Cardiac fibroblast (primary cell): Measurements from ENCODE around the gene AKAP13.
A peak's percentile ranks its signal among the peaks of the same experiment; 100 is the strongest.

ENCODE experiments used
- DNase-seq, 2 donors: peaks; one replicate each; pipeline versions ENCODE4 v3.0.0 to v3.0.0-alpha.2; 2010; ENCODE audit warnings: low read depth in 2 of 2
- H3K4me3 ChIP-seq, 2 donors: replicated peaks in 1 of 2; 1 replicate in 1 of 2; 2 replicates in 1 of 2; pipeline ENCODE4 v1.5.1; 2011; ENCODE audit warnings: low read depth in 2 of 2, low read length in 2 of 2, mild to moderate bottlenecking in 2 of 2, moderate library complexity in 1 of 2
- CTCF ChIP-seq: IDR thresholded peaks from one replicate; pipeline ENCODE4 v1.5.1; 2011; ENCODE audit warnings: low read depth, mild to moderate bottlenecking, low read length, inconsistent platforms

AKAP13 gene

GRCh38 chr15:85762039-85762755 is 381.8 kb downstream of the AKAP13 start:
- no peak for DNase-seq
- no peak overlapping the region for H3K4me3 ChIP-seq
- TF ChIP-seq CTCF: no peak

GRCh38 chr15:85762756-85763127 is 382.3 kb downstream of the AKAP13 start:
- H3K4me3 ChIP-seq: no peak overlapping the region
- TF ChIP-seq CTCF: no peak
- DNase-seq: no peak

- DNase-seq: no peak
- no peak for TF ChIP-seq CTCF
- no peak overlapping the region for H3K4me3 ChIP-seq
These were observed 382.8 kb downstream of the AKAP13 start for GRCh38 chr15:85763157-85763556.

- no peak for DNase-seq
- no peak for TF ChIP-seq CTCF
- H3K4me3 ChIP-seq: no peak overlapping the region
These were observed 383.6 kb downstream of the AKAP13 start for GRCh38 chr15:85763673-85764633.

- no peak overlapping the region for H3K4me3 ChIP-seq
- DNase-seq: peak; percentile 46 to 74
These were observed 384.4 kb downstream of the AKAP13 start for GRCh38 chr15:85764649-85765277.

More at GRCh38 chr15:85764649-85765277, 384.4 kb downstream of the AKAP13 start:
- TF ChIP-seq CTCF: no peak
